ENCODE results near the gene FGF21. TPM values are rescaled to one million over a fixed set of nuclear protein-coding genes. Genes with fewer than 3 reads are reported as not detected.

FGF21 gene
- total and polyA plus RNA-seq, 2 donors (not counting 3 experiments of a cell fraction or from before 2014, with no cell fraction given), result not detected

GRCh38 chr19:48722196-48722708, 33.1 kb upstream of the FGF21 start:
- Histone ChIP-seq H3K27me3 (ENCODE audit: control insufficient read depth in 2 of 2, insufficient read depth in 2 of 2, low read length in 2 of 2) (no peaks in the 10 kb centered on the region), H3K79me2 (ENCODE audit: control insufficient read depth, insufficient read depth, low read length) (no peaks in the 10 kb centered on the region), H4K20me1 (replicated peaks; ENCODE audit: control insufficient read depth, extremely low read depth, insufficient read depth, low read length) (no peaks in the 10 kb centered on the region), H3K9me3 (replicated peaks; ENCODE audit: control insufficient read depth, insufficient read depth, low read length) (no peaks in the 10 kb centered on the region), H3K4me3 (replicated peaks in 1 of 3; ENCODE audit: insufficient read depth in 1 of 3, low read depth in 1 of 3, low read length in 3 of 3) (no peak overlapping the region), H3K9me1 (replicated peaks; ENCODE audit: control insufficient read depth, extremely low read depth, insufficient read depth, low read length) (no peaks in the 10 kb centered on the region), H3K27ac (ENCODE audit: insufficient read depth, low read depth, low read length) (no peak overlapping the region), H3K9ac (replicated peaks; ENCODE audit: extremely low read depth, insufficient read depth, low read length) (no peak overlapping the region), H3K4me2 (ENCODE audit: insufficient read depth, low read length) (no peak overlapping the region), H2AFZ (ENCODE audit: low read depth, low read length) (no peak overlapping the region), H3K36me3 (ENCODE audit: control insufficient read depth in 2 of 2, extremely low read depth in 1 of 2, insufficient read depth in 2 of 2, low read length in 2 of 2) (peaks cover 5 to 25% of the 10 kb centered on the region in 2 experiments), H3K4me1 (ENCODE audit: control insufficient read depth, extremely low read depth, insufficient read depth, low read length) (peaks cover 30% of the 10 kb centered on the region)
- TF ChIP-seq EZH2 (IDR thresholded peaks at IDR 0.05; ENCODE audit: borderline replicate concordance, low read depth, low read length, severe bottlenecking), result no peak
- TF ChIP-seq POLR2AphosphoS5 (IDR thresholded peaks at IDR 0.05; ENCODE audit: insufficient read depth, low read depth, low read length), result no peak
- no peak for TF ChIP-seq FOS (IDR thresholded peaks at IDR 0.05; ENCODE audit: borderline replicate concordance, insufficient read depth, low read length)
- no peak for TF ChIP-seq MYC (IDR thresholded peaks at IDR 0.05; ENCODE audit: low read depth, low read length)
- TF ChIP-seq POLR2A (IDR thresholded peaks at IDR 0.05; ENCODE audit: low read depth, low read length), result no peak
- no peak for TF ChIP-seq MAX (IDR thresholded peaks at IDR 0.05; ENCODE audit: insufficient read depth, insufficient read length)
- no peak for TF ChIP-seq CTCF (IDR thresholded peaks at IDR 0.05; ENCODE audit: extremely low read depth in 1 of 2, insufficient read depth in 1 of 2, low read depth in 1 of 2, low read length in 2 of 2)
- FAIRE-seq (peak; percentile 44), DNase-seq (ENCODE audit: low read depth, low spot score) (no peak)
- intact Hi-C loops (cut with micrococcal nuclease) (no loop called here), dilution Hi-C loops (cut with MboI; ENCODE audit: extremely low pct_ligation_motif_present, low sequenced_read_pairs) (no loop called here)
- no TSS peak for BruUV-seq (replicated peaks)
- ChIA-PET CTCF (no interaction called here), POLR2A (no interaction called here)
